GM12892 (cell line): Measurements from ENCODE around the gene AUH.

Source experiments
- POLR2A ChIP-seq: IDR thresholded peaks from 2 replicates; pipeline ENCODE4 v1.6.1; 2011; ENCODE audit warnings: low read depth, low read length, control low read depth
- POLR2AphosphoS5 ChIP-seq: IDR thresholded peaks from 2 replicates; pipeline ENCODE4 v1.6.1; 2011; ENCODE audit warnings: low read depth, low read length, control low read depth
- TAF1 ChIP-seq: IDR thresholded peaks from 2 replicates; pipeline ENCODE4 v1.6.1; 2011; ENCODE audit warnings: low read depth, mild to moderate bottlenecking, control low read depth, low read length, borderline replicate concordance

- TF ChIP-seq POLR2A (no peak), POLR2AphosphoS5 (no peak), TAF1 (no peak)
Observed at GRCh38 chr9:91199739-91200497, 161.8 kb downstream of the AUH start.
